ENCODE results near the gene C17orf113. TPM values are rescaled to one million over a fixed set of nuclear protein-coding genes. Genes with fewer than 3 reads are reported as not detected.

The C17orf113 gene
- total and polyA plus RNA-seq, 2 experiments from 2014 or later, result 0.46 to 1.1 TPM

DNA sequence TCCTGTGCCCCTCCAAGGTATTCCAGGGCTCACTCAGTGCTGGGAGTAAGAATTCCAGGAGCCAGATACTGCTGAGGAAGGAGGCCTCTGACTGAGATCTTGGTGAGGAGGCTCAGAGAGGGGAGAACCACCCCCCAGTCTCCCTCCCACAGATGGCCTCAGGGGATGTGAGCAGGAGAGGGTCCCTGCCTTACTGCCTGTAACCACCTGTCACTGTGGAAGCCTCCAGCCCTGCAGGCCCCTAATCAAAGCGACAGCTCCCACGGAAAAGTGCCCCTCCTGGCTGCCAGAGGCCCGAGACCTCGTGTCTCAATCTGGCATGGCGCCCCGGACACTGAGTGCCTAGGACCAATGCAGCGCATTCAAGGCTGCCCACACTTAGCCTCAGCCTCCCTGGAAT lies 7.7 kb upstream of the C17orf113 start:
- DNase-seq (ENCODE audit: low spot score), result no peak
- H3K4me3 ChIP-seq, result no peak overlapping the region
- no peak overlapping the region for H2AFZ ChIP-seq
- no peak overlapping the region for H3K27ac ChIP-seq
- no peaks in the 10 kb centered on the region for H3K4me1 ChIP-seq (ENCODE audit: insufficient read depth)
- no peaks in the 10 kb centered on the region for H3K36me3 ChIP-seq (replicated peaks; ENCODE audit: insufficient read depth, low read depth)
- 78% methylated on average over 7 of the region's 7 CpGs for WGBS (ENCODE audit: low lambda C conversion rate, missing lambda C conversion rate)
- TF ChIP-seq, protein P1, sequence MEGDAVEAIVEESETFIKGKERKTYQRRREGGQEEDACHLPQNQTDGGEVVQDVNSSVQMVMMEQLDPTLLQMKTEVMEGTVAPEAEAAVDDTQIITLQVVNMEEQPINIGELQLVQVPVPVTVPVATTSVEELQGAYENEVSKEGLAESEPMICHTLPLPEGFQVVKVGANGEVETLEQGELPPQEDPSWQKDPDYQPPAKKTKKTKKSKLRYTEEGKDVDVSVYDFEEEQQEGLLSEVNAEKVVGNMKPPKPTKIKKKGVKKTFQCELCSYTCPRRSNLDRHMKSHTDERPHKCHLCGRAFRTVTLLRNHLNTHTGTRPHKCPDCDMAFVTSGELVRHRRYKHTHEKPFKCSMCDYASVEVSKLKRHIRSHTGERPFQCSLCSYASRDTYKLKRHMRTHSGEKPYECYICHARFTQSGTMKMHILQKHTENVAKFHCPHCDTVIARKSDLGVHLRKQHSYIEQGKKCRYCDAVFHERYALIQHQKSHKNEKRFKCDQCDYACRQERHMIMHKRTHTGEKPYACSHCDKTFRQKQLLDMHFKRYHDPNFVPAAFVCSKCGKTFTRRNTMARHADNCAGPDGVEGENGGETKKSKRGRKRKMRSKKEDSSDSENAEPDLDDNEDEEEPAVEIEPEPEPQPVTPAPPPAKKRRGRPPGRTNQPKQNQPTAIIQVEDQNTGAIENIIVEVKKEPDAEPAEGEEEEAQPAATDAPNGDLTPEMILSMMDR (IDR thresholded peaks at IDR 0.05; ENCODE audit: poor library complexity), result no peak
- TF ChIP-seq EZH2phosphoT487 (IDR thresholded peaks at IDR 0.05; ENCODE audit: low read depth, severe bottlenecking, unreplicated experiment) (no peak), EZH2 (IDR thresholded peaks at IDR 0.05; ENCODE audit: borderline replicate concordance) (no peak)
- H3K9me2 ChIP-seq (replicated peaks; ENCODE audit: insufficient read depth), result no peaks in the 10 kb centered on the region
- no peaks in the 10 kb centered on the region for H3K9me3 ChIP-seq (ENCODE audit: low read depth)
- H3K27me3 ChIP-seq, result peaks cover 12% of the 10 kb centered on the region
- H3K79me2 ChIP-seq, result no peaks in the 10 kb centered on the region
- no peak overlapping the region for H3K4me2 ChIP-seq
- no peaks in the 10 kb centered on the region for H4K20me1 ChIP-seq (ENCODE audit: insufficient read depth, poor library complexity, severe bottlenecking)

DNA sequence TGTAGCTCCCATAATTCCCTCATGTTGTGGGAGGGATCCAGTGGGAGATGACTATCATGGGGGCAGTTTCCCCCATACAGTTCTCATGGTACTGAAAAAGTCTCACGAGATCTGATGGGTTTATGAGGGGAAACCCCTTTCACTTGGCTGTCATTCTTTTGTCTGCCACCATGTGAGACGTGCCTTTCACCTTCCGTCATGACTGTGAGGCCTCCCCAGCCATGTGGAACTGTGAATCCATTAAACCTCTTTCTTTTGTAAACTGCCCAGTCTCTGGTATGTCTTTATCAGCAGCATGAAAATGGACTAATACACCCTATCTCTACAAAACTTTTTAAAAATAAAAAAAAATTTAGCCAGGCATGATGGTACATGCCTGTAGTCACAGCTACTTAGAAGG lies 6.2 kb upstream of the C17orf113 start:
- H3K9me2 ChIP-seq (replicated peaks; ENCODE audit: insufficient read depth), result no peaks in the 10 kb centered on the region
- H3K36me3 ChIP-seq (replicated peaks; ENCODE audit: insufficient read depth, low read depth), result no peaks in the 10 kb centered on the region
- no peak overlapping the region for H3K4me3 ChIP-seq
- H3K27ac ChIP-seq, result no peak overlapping the region
- no peak overlapping the region for H2AFZ ChIP-seq
- H3K27me3 ChIP-seq, result peaks cover 18% of the 10 kb centered on the region
- H3K4me1 ChIP-seq (ENCODE audit: insufficient read depth), result no peaks in the 10 kb centered on the region
- H4K20me1 ChIP-seq (ENCODE audit: insufficient read depth, poor library complexity, severe bottlenecking), result no peaks in the 10 kb centered on the region
- H3K79me2 ChIP-seq, result no peaks in the 10 kb centered on the region
- H3K9me3 ChIP-seq (ENCODE audit: low read depth), result no peaks in the 10 kb centered on the region
- no peak for DNase-seq (ENCODE audit: low spot score)
- TF ChIP-seq, protein P1 (IDR thresholded peaks at IDR 0.05; ENCODE audit: poor library complexity), result no peak
- TF ChIP-seq EZH2 (IDR thresholded peaks at IDR 0.05; ENCODE audit: borderline replicate concordance), result no peak
- no peak for TF ChIP-seq EZH2phosphoT487 (IDR thresholded peaks at IDR 0.05; ENCODE audit: low read depth, severe bottlenecking, unreplicated experiment)
- H3K4me2 ChIP-seq, result no peak overlapping the region
- WGBS (ENCODE audit: low lambda C conversion rate, missing lambda C conversion rate), result 78% methylated on average over 3 of the region's 3 CpGs

DNA sequence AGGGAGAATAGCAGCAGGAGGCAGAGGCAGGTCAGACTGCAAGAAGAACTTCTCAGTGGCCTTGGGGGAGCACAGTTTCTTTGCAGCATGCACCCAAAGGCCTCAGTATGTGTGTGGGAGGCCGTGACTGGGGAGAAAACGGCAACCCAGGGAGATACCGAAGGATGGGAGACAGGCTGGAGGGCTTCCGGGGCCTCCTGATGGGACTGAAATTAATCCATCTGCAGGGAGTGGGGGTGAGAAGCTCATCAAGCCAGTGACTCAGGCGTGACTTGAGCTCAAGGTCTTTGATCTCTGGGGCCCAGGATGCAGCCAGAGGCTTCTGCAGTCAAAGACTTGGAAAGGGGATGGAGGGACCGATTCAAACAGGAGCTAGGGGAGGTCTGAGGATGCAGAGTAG lies 5.1 kb upstream of the C17orf113 start:
- no peaks in the 10 kb centered on the region for H4K20me1 ChIP-seq (ENCODE audit: insufficient read depth, poor library complexity, severe bottlenecking)
- no peak overlapping the region for H3K4me2 ChIP-seq
- no peaks in the 10 kb centered on the region for H3K79me2 ChIP-seq
- H3K9me3 ChIP-seq (ENCODE audit: low read depth), result no peaks in the 10 kb centered on the region
- H3K4me1 ChIP-seq (ENCODE audit: insufficient read depth), result no peaks in the 10 kb centered on the region
- no peak overlapping the region for H3K27ac ChIP-seq
- TF ChIP-seq, protein P1 (IDR thresholded peaks at IDR 0.05; ENCODE audit: poor library complexity), result no peak
- TF ChIP-seq EZH2phosphoT487 (IDR thresholded peaks at IDR 0.05; ENCODE audit: low read depth, severe bottlenecking, unreplicated experiment) (no peak), EZH2 (IDR thresholded peaks at IDR 0.05; ENCODE audit: borderline replicate concordance) (no peak)
- WGBS (ENCODE audit: low lambda C conversion rate, missing lambda C conversion rate), result 27% methylated on average over 6 of the region's 6 CpGs
- DNase-seq (ENCODE audit: low spot score), result no peak
- H3K4me3 ChIP-seq, result no peak overlapping the region
- no peaks in the 10 kb centered on the region for H3K9me2 ChIP-seq (replicated peaks; ENCODE audit: insufficient read depth)
- no peak overlapping the region for H2AFZ ChIP-seq
- H3K27me3 ChIP-seq, result peaks cover 18% of the 10 kb centered on the region
- H3K36me3 ChIP-seq (replicated peaks; ENCODE audit: insufficient read depth, low read depth), result no peaks in the 10 kb centered on the region

DNA sequence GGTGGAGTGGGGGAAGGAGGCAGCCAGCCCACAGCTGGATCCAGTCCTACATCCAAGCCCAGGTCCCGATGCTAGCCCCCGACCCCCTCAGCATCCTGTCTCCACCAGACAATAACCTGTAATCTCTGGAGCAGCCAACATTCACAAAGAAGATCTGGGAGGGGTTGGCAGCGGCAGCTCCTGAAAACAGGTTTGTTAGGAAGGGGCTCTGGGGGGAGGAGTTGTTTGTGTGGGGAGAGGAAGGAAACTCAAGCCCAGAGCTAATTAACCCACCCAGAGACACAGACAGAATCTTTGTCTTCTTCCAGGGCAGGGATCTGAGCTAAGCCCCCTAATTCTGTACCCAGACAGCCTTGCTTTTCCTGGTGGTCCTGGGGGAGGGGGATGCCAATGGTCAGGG lies 4.6 kb upstream of the C17orf113 start:
- 17% methylated on average over 3 of the region's 3 CpGs for WGBS (ENCODE audit: low lambda C conversion rate, missing lambda C conversion rate)
- no peak overlapping the region for H3K4me3 ChIP-seq
- TF ChIP-seq, protein P1 (IDR thresholded peaks at IDR 0.05; ENCODE audit: poor library complexity), result no peak
- TF ChIP-seq EZH2 (IDR thresholded peaks at IDR 0.05; ENCODE audit: borderline replicate concordance), result no peak
- no peak for TF ChIP-seq EZH2phosphoT487 (IDR thresholded peaks at IDR 0.05; ENCODE audit: low read depth, severe bottlenecking, unreplicated experiment)
- H3K9me2 ChIP-seq (replicated peaks; ENCODE audit: insufficient read depth), result no peaks in the 10 kb centered on the region
- no peaks in the 10 kb centered on the region for H3K79me2 ChIP-seq
- H3K9me3 ChIP-seq (ENCODE audit: low read depth), result no peaks in the 10 kb centered on the region
- H4K20me1 ChIP-seq (ENCODE audit: insufficient read depth, poor library complexity, severe bottlenecking), result no peaks in the 10 kb centered on the region
- no peak for DNase-seq (ENCODE audit: low spot score)
- no peaks in the 10 kb centered on the region for H3K36me3 ChIP-seq (replicated peaks; ENCODE audit: insufficient read depth, low read depth)
- no peak overlapping the region for H3K4me2 ChIP-seq
- no peak overlapping the region for H2AFZ ChIP-seq
- no peak overlapping the region for H3K27ac ChIP-seq
- peaks cover under 1% of the 10 kb centered on the region for H3K4me1 ChIP-seq (ENCODE audit: insufficient read depth)
- H3K27me3 ChIP-seq, result peaks cover 18% of the 10 kb centered on the region
